Body of pancreas (tissue), 4 donors: Measurements from ENCODE around the gene GJD4.

Source experiments
- POLR2A ChIP-seq, 3 donors: fragments of 450-650 bp; IDR thresholded peaks; one replicate each; pipeline ENCODE4 v1.6.1; 2016; ENCODE audit warnings: antibody characterized with exemption in 3 of 3, mild to moderate bottlenecking in 2 of 3
- TF ChIP-seq, protein P1 (sequence below), 7 experiments: fragments of 450-650 bp in 4 of 7; fragments of 200-600 bp in 3 of 7; sonication (generic) in 3 of 7; IDR thresholded peaks; one replicate each; pipeline ENCODE4 v1.5.1; 2016 to 2019; ENCODE audit warnings: antibody characterized with exemption in 7 of 7

- TF ChIP-seq POLR2A (IDR thresholded peaks at IDR 0.05), result no peak
- TF ChIP-seq, protein P1, sequence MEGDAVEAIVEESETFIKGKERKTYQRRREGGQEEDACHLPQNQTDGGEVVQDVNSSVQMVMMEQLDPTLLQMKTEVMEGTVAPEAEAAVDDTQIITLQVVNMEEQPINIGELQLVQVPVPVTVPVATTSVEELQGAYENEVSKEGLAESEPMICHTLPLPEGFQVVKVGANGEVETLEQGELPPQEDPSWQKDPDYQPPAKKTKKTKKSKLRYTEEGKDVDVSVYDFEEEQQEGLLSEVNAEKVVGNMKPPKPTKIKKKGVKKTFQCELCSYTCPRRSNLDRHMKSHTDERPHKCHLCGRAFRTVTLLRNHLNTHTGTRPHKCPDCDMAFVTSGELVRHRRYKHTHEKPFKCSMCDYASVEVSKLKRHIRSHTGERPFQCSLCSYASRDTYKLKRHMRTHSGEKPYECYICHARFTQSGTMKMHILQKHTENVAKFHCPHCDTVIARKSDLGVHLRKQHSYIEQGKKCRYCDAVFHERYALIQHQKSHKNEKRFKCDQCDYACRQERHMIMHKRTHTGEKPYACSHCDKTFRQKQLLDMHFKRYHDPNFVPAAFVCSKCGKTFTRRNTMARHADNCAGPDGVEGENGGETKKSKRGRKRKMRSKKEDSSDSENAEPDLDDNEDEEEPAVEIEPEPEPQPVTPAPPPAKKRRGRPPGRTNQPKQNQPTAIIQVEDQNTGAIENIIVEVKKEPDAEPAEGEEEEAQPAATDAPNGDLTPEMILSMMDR (IDR thresholded peaks at IDR 0.05), result no peak
These were observed 26.9 kb downstream of the GJD4 start for GRCh38 chr10:35632027-35632426.
